Inflammatory macrophage treated with lipopolysaccharide for 4 hours (primary cell): ENCODE results near the gene HIPK4.
"Not testable (repeated sequence)": the region's sequence is repeated elsewhere in the genome, so short reads cannot be mapped to it uniquely, and the experiment has no call there.

Source experiments
- DNase-seq: peaks from one replicate; pipeline ENCODE4 v3.0.0-alpha.2; 2020

The HIPK4 gene

GRCh38 chr19:40416918-40417642, 27.1 kb upstream of the HIPK4 start:
- DNase-seq, result peak; percentile 49

GRCh38 chr19:40415768-40416167, 25.8 kb upstream of the HIPK4 start:
- DNase-seq, result no peak

DNA sequence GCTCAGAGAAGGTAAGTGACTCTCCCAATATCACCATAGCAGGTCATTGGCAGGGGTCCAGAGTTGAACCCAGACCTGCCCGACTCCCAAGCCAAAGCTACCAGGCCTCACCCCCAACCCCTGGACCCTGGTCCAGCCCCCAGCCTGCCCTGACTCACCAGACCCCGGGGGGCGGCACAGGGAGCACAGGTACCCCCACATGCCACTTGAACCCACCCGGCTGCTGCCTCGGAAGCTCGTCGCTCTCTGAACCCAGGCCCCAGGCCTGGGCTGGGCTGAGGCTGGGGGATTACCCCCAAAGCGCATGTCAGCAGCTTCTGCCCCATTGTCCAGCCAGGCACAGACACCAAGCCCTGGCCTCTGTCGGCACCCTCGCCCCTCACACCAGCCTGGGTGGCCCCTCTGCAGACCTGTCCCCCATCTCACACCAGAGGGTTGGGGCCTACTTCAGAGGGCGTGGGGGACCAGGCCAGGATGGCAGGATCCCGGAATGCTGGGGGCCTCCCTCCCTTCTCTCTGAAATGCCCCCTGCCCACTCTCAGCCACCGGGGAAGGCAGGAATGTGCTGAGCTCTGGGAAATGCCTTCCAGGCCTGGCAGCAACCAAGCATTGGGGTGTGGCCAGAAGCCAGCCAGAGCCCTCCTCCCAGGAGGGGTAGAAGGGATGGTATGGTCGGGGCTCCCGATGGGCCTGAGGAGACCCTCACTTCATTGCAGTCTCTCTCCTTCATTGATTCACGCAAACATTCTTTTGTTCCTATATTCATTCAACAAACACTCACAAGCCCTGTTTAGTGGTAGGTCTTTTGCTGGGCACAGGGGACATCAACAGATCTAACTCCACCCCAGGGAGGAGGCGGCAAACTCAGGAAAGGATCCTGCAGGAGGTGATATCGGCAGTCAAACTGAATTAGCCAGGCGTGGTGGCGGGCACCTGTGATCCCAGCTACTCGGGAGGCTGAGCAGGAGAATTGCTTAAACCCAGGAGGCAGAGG, 24.9 kb upstream of the HIPK4 start:
- DNase-seq, result no peak

DNA sequence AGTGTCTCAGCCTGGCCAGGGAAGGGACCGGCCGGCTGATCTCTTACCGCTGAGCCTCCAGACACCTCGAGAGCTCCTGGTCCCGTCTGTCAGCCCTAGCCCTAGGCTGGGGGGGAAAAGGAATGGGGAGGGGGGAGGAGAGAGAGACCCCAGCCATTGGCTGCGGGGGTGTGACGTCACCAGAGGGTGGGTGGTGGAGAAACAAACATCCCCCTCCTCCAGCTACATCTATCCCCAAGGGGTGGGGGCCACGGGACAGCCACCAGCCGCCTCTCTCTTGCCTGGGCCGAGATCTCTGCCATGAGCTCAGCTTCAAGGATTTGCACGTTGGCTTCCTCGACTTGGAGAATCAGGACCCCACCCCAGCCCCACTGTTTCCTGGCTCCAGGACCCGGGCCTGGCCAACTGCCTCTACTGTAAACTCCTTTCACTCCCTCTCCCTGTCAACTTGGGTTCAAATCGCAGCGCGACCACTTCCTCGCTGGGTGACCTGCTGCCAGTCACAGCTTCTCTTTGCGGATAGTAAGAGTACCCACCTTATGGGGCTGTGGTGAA, 23.4 kb upstream of the HIPK4 start, which contains the start of gene PRX:
TSS of gene PRX (minus strand) at position 88 of the 555 bp plus-strand sequence. CDS start 5,446 bp downstream, outside the sequence.
- DNase-seq, result no peak

GRCh38 chr19:40412866-40413265, 22.9 kb upstream of the HIPK4 start:
- DNase-seq, result no peak

GRCh38 chr19:40411958-40412499, 22.0 kb upstream of the HIPK4 start:
- DNase-seq, result no peak

DNA sequence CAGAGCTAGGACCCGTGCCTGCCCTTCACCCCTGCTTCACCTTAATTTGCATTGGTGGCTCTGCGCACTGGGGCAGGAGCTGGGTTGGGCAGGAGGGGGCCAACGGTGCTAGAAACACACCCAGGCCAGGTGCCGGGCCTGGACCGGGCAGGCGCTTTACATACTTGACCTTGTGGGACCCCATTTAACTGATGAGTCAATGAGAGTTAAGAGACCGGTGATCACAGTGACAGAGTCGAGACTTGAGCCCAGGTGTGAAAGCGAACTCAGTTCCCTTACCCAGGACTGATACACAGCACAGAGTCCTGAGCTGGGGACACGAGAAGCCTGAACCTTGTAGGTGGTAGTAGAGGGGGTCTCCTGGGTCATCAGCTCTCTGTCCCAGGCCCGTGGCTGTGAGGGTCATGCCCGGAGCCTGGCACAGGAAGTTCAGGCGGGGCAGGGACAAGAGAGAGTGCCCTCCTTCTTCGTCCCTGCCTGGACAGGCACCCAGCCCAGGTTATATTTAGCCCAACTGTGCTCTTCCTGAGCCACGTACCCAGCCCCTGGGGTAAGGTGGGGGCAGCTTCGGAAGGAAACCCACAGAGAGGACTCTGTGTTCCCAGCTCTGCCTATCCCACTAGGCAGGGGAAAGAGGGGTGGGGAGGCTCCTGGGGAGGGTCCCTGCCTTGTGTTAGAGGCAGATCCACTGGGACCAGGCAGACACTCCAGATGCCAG, 21.3 kb upstream of the HIPK4 start:
- DNase-seq, result no peak

DNA sequence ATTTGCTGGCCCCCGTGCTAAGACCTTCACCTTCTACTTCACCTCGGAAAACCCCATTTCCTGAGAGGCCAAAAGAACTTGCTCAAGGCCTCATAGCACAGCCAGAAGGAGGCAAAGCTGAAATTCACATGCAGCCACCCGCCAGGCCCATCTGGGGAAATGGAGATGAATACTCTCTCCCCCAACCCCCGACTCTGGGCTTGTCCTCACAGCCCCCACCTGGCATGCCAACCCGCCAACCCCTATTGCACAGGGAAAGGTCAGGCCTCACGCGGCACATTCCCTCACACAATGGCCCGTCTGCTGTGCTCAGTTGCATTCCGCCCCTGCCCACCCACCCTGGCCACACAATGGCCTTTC, 20.0 kb upstream of the HIPK4 start:
- DNase-seq, result no peak

GRCh38 chr19:40408598-40408925, 18.6 kb upstream of the HIPK4 start:
- not testable (repeated sequence) for DNase-seq

GRCh38 chr19:40407714-40408597, 18.0 kb upstream of the HIPK4 start:
- DNase-seq, result no peak

GRCh38 chr19:40403262-40403984, 13.4 kb upstream of the HIPK4 start:
- peak; percentile 87 for DNase-seq

- DNase-seq, result no peak
Observed at GRCh38 chr19:40400559-40400958, 10.6 kb upstream of the HIPK4 start.

DNA sequence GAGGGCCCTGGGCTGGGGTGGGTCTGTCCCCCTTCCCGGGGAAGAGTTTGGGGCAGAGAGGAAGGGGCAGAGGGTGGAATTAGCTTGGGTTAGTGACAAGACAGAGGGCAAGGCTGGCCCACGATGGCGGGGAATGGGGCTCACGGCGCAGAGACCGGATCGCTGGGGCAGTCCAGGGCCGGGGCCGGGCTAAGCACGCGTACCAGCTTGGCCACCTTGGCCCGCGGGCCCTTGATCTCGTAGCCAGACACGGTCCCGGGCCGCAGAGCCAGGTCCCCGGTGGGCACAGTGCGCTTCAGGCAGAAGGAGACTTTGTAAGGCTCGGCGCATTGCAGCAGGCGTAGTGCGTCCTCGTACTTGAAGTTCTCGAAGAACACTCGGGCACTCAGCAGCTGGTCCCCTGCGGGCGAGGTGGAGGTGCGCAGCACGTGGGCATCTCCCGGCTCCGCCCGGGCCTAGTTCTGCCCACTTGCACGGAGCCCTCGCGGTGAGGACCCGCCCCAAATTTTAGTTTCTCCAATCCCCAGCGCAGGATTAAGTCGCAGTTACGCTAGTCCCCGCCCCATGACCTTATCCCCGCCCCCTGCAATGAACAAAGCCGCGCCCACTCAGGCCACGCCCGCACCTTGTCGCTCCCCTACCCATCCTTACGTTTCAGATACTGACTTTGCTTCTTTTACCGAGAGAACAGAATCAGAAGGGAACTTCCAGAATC, 8.6 kb upstream of the HIPK4 start:
- peak; percentile 56 for DNase-seq

DNA sequence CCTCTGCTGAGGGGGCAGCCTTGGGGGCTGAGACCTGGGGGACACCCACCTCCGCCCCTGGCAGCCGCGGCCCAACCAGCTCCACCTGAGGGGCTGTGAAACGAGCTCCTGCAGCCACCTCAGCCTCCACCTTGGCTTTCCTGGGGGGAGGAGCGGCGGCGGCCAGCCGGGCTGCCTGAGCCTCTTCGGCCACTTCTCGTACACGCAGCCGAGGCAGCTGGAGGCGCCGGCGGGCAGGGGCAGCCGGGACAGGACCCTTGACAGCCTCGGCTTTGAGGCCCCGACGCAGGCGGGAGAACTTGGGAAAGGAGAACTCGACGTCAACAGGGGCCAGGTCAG, 7.6 kb upstream of the HIPK4 start:
- DNase-seq, result no peak

GRCh38 chr19:40396886-40397567, 7.0 kb upstream of the HIPK4 start:
- DNase-seq, result no peak

GRCh38 chr19:40395956-40396355, 6.0 kb upstream of the HIPK4 start:
- DNase-seq, result no peak

GRCh38 chr19:40394816-40395210, 4.8 kb upstream of the HIPK4 start:
- DNase-seq, result no peak

DNA sequence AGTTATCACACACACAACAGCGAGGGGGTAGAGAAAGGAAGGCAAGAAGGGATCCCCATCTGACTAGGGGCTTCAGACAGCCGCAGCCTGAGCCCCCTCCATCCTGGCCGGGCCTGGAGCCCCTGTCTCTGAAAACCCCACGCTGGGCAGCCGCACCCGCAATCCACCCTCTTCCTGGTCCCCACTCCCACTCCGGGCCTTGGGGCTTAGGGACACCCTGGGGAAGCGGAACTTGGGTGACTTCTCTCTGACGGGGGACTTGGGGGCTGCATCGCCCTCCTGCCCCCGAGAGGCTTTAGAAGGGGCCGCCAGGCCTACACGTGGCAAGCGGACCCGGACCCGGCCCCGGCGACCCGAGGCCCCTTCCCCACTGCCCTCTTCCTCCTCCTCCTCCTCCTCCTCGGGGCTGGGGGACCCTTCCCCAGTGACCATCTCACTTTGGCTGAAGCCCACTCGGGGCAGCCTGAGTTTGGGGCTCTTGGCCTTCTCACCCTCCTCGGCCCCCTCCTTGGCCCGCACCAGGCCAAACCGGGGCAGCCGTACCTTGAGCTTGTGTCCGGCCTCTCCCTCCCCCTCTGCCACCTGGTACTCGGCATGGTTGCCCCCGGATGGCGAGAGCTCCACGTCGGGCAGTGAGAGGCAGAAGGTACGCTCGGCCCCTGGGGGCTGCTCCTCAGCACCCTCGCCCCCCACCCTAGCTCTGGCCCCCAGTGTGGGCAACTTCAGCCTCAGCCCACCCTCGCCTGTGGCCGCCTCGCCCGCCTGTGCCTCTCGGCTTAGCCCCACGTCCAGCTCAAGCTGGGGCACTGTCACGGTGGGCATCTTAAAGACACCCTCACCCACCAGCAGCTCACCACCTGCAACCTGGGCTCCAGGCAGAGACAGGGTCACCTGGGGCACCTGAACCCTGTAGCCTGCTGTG, 4.2 kb upstream of the HIPK4 start:
- DNase-seq, result no peak
